ENCODE data around the gene PAK5. TPM values are rescaled to one million over a fixed set of nuclear protein-coding genes. Genes with fewer than 3 reads are reported as not detected.

PAK5 gene
- total and polyA plus RNA-seq, 11 donors: not detected

DNA sequence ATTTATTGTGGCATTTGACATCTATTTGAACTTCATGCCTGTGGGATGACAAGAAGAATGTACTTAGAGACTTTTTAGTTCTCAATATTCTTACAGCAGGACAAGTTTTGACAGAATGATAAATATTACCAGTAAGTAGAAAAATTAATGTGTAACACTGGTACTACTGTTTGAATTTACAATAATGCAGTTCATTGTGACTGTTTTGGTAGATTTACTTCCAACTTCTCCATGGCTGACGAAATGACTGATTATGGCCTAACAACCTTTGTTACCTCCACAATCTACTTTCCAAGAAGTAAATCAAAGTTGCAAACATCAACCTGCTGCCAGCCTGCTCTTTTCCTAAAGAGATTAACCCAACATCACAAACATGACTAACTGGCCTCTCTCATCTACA is 38.5 kb downstream of the PAK5 start:
- 48 to 77% (median 73%) methylated on average over 1 of the region's 1 CpG for WGBS, 4 donors
- Histone ChIP-seq H3K9me3 (no peaks in the 10 kb centered on the region), H3K4me1 (no peaks in the 10 kb centered on the region), H3K27me3 (no peaks in the 10 kb centered on the region), H3K27ac (no peak overlapping the region), H3K4me3 (no peak overlapping the region), H3K36me3 (no peaks in the 10 kb centered on the region)
- TF ChIP-seq POLR2A (IDR thresholded peaks at IDR 0.05): no peak
- TF ChIP-seq, protein P1, sequence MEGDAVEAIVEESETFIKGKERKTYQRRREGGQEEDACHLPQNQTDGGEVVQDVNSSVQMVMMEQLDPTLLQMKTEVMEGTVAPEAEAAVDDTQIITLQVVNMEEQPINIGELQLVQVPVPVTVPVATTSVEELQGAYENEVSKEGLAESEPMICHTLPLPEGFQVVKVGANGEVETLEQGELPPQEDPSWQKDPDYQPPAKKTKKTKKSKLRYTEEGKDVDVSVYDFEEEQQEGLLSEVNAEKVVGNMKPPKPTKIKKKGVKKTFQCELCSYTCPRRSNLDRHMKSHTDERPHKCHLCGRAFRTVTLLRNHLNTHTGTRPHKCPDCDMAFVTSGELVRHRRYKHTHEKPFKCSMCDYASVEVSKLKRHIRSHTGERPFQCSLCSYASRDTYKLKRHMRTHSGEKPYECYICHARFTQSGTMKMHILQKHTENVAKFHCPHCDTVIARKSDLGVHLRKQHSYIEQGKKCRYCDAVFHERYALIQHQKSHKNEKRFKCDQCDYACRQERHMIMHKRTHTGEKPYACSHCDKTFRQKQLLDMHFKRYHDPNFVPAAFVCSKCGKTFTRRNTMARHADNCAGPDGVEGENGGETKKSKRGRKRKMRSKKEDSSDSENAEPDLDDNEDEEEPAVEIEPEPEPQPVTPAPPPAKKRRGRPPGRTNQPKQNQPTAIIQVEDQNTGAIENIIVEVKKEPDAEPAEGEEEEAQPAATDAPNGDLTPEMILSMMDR (IDR thresholded peaks at IDR 0.05): no peak
- DNase-seq (no peak), ATAC-seq (no peak)
- intact Hi-C loops (cut with DNase I): no loop called here

DNA sequence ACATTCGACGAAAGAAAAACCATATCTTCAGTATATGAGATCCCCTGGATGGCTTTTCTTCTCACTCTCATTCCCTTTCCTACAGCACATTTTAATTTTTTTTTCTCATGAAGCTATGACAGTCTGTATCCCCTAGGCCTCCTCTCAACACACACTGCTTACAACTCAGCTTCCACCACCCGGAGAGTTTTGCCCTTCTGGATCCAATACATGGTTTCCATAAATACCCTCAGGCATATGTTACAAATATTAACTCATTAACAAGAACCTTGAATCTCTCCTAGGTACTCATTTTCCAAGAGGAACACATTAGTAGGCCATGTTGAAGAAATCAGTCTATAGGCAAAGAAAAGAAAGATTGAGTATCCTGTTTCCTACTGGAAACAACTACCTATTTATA is 44.0 kb downstream of the PAK5 start:
- no peaks in the 10 kb centered on the region for H3K9me3 ChIP-seq
- no peaks in the 10 kb centered on the region for H3K36me3 ChIP-seq
- no peak overlapping the region for H3K27ac ChIP-seq
- peaks cover 0 to 6% (median 0%) of the 10 kb centered on the region in 9 donors for H3K27me3 ChIP-seq
- H3K4me1 ChIP-seq: no peaks in the 10 kb centered on the region
- H3K4me3 ChIP-seq: no peak overlapping the region
- ATAC-seq: no peak
- no peak for DNase-seq
- intact Hi-C loops (cut with DNase I): no loop called here
- TF ChIP-seq, protein P1 (IDR thresholded peaks at IDR 0.05): no peak
- TF ChIP-seq POLR2A (IDR thresholded peaks at IDR 0.05): no peak
- WGBS, 4 donors: 82 to 91% (median 85%) methylated on average over 3 of the region's 3 CpGs

DNA sequence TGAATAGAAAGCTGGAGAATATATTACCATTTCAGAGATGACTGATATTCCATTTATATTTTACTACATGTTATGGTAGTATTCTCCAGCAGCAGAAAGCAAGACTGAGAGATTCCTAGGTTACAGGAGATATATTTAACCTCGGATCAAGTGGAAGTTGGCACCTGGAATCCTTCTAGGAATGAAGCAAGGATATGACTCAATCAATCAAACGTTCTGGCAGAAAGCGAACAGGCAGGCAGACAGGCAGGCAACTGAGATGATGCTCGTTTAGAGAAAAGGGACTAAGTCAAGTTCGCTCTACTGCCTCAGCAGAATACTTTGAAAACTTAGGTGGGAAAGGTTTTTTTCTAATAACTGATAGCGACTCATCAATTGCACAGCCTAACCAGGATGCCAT is 46.2 kb downstream of the PAK5 start:
- TF ChIP-seq, protein P1 (IDR thresholded peaks at IDR 0.05): no peak
- TF ChIP-seq POLR2A (IDR thresholded peaks at IDR 0.05): no peak
- no peaks in the 10 kb centered on the region for H3K36me3 ChIP-seq
- no peaks in the 10 kb centered on the region for H3K4me1 ChIP-seq
- H3K4me3 ChIP-seq: no peak overlapping the region
- H3K27ac ChIP-seq: no peak overlapping the region
- H3K27me3 ChIP-seq: peaks cover 0 to 6% (median 0%) of the 10 kb centered on the region in 9 donors
- ATAC-seq: no peak
- intact Hi-C loops (cut with DNase I): no loop called here
- H3K9me3 ChIP-seq: no peaks in the 10 kb centered on the region
- no peak for DNase-seq
- WGBS, 4 donors: 60 to 69% (median 65%) methylated on average over 6 of the region's 6 CpGs

DNA sequence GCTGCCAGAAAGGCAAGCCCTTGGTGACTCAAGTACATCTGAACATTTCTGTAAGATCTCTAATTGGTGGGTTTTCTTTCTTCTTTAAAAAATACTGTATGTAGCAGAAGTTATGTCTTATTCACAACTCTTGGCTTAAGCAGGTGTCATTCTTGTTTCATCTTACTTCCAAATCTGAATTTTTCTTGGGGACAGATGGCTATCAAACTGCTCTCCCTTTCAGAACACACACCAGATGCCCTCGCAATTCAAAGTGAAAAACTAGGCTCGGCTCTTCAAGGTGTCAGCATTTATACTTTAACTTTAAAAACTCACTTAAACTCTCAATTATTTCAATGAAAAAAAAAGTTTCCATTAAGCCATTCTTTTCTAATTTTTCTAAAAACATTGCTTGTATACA is 49.7 kb downstream of the PAK5 start:
- Histone ChIP-seq H3K27ac (no peak overlapping the region), H3K9me3 (no peaks in the 10 kb centered on the region), H3K27me3 (peaks cover 0 to 6% (median 0%) of the 10 kb centered on the region in 9 donors), H3K4me1 (no peaks in the 10 kb centered on the region), H3K36me3 (no peaks in the 10 kb centered on the region), H3K4me3 (no peak overlapping the region)
- TF ChIP-seq POLR2A (IDR thresholded peaks at IDR 0.05): no peak
- TF ChIP-seq, protein P1 (IDR thresholded peaks at IDR 0.05): no peak
- WGBS, 4 donors: 72 to 87% (median 82%) methylated on average over 2 of the region's 2 CpGs
- intact Hi-C loops (cut with DNase I): no loop called here
- no peak for DNase-seq
- no peak for ATAC-seq
